Measurements from ENCODE around the gene GSTA4. TPM values are rescaled to one million over a fixed set of nuclear protein-coding genes. Genes with fewer than 3 reads are reported as not detected.

Gene GSTA4
- total and polyA plus RNA-seq, 11 donors, result 8.5 to 17.0 (median 12.0) TPM

DNA sequence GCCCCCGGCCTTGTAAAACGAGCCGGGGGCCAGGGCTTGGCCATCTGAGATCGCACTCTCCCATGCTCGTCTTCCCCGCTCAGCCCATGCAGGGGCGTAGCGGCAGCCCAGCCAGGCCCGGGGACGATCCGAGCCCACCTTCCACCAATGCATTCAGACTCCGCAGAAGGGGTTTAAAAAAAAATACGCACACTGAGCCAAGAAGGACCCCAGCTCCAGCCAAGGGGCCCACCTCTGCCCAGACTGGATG, 320 bp downstream of the GSTA4 start:
- peak overlapping the region; percentile 66 to 80 (median 74) for H3K4me3 ChIP-seq
- intact Hi-C loops (cut with DNase I), result loop anchor here in 5 of 10 donors (2.0 to 10.0 kb wide), 7 partner anchors 72 to 576 kb away; no protein-coding TSS in a partner anchor
- ATAC-seq, result peak; percentile 11 to 40 (median 32)
- peaks cover 0 to 16% (median 0%) of the 10 kb centered on the region in 9 donors for H3K36me3 ChIP-seq
- DNase-seq, result peak in 4 of 5 donors; percentile 28 to 47 (median 46)
- no peak for TF ChIP-seq POLR2A (IDR thresholded peaks at IDR 0.05)
- TF ChIP-seq, protein P1, sequence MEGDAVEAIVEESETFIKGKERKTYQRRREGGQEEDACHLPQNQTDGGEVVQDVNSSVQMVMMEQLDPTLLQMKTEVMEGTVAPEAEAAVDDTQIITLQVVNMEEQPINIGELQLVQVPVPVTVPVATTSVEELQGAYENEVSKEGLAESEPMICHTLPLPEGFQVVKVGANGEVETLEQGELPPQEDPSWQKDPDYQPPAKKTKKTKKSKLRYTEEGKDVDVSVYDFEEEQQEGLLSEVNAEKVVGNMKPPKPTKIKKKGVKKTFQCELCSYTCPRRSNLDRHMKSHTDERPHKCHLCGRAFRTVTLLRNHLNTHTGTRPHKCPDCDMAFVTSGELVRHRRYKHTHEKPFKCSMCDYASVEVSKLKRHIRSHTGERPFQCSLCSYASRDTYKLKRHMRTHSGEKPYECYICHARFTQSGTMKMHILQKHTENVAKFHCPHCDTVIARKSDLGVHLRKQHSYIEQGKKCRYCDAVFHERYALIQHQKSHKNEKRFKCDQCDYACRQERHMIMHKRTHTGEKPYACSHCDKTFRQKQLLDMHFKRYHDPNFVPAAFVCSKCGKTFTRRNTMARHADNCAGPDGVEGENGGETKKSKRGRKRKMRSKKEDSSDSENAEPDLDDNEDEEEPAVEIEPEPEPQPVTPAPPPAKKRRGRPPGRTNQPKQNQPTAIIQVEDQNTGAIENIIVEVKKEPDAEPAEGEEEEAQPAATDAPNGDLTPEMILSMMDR (IDR thresholded peaks at IDR 0.05), result no peak
- H3K27me3 ChIP-seq, result no peaks in the 10 kb centered on the region
- H3K27ac ChIP-seq, result peak overlapping the region; percentile 87 to 98 (median 92)
- no peaks in the 10 kb centered on the region for H3K9me3 ChIP-seq
- H3K4me1 ChIP-seq, result peaks cover 0 to 25% (median 15%) of the 10 kb centered on the region in 12 donors
- 0 to 4% (median 1%) methylated on average over 6 to 13 of the region's 13 CpGs for WGBS, 4 donors

DNA sequence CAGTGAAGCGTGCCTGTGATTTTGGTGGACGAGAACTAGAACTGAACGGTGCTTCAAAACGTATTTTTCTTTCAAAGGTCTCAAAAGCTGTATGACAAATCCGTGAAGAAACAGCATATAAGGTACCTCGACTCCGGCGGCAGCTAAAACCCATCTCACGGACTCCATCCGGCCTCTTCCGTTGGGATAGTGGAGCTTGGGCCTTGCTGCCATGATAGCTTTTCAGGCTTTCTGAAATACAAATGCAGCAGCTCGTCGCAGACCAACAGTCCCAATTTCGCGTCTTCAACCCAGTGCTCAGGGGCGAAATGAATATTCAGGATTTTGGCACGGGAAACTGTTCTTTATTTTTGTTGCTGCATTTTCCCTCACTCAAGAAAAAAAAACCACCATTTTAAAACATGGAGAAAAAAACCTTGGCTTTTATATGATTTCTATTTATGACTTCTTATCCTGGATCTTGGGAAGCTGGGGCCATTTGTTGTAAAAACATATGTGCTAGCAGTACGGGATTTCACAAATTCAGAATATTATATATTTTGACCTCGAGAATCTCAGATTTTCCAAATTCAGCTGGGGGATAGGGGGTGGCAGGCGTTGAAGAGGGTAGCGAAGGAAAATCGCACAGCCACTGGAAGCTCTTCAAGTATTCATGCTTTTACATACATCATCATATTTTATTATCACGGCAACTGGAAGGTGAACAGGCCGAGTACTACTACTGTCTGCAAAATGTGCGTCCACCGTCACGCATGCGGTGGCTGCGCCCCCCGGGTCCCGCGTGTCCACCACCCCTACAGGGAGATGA, 849 bp downstream of the GSTA4 start:
- peak overlapping the region; percentile 87 to 98 (median 92) for H3K27ac ChIP-seq
- 3 to 7% (median 5%) methylated on average over 30 to 32 of the region's 32 CpGs for WGBS, 4 donors
- peak overlapping the region; percentile 66 to 80 (median 74) for H3K4me3 ChIP-seq
- H3K9me3 ChIP-seq, result no peaks in the 10 kb centered on the region
- no peaks in the 10 kb centered on the region for H3K27me3 ChIP-seq
- DNase-seq (peak in 4 of 5 donors; percentile 29 to 69 (median 37)), ATAC-seq (peak in 1 of 4 donors; percentile 15)
- H3K4me1 ChIP-seq, result peaks cover 0 to 25% (median 15%) of the 10 kb centered on the region in 12 donors
- intact Hi-C loops (cut with DNase I), result loop anchor here in 5 of 10 donors (2.0 to 10.0 kb wide), 6 partner anchors 73 to 575 kb away; no protein-coding TSS in a partner anchor
- H3K36me3 ChIP-seq, result peaks cover 0 to 19% (median 0%) of the 10 kb centered on the region in 9 donors
- TF ChIP-seq, protein P1 (IDR thresholded peaks at IDR 0.05), result no peak
- TF ChIP-seq POLR2A (IDR thresholded peaks at IDR 0.05), result no peak

DNA sequence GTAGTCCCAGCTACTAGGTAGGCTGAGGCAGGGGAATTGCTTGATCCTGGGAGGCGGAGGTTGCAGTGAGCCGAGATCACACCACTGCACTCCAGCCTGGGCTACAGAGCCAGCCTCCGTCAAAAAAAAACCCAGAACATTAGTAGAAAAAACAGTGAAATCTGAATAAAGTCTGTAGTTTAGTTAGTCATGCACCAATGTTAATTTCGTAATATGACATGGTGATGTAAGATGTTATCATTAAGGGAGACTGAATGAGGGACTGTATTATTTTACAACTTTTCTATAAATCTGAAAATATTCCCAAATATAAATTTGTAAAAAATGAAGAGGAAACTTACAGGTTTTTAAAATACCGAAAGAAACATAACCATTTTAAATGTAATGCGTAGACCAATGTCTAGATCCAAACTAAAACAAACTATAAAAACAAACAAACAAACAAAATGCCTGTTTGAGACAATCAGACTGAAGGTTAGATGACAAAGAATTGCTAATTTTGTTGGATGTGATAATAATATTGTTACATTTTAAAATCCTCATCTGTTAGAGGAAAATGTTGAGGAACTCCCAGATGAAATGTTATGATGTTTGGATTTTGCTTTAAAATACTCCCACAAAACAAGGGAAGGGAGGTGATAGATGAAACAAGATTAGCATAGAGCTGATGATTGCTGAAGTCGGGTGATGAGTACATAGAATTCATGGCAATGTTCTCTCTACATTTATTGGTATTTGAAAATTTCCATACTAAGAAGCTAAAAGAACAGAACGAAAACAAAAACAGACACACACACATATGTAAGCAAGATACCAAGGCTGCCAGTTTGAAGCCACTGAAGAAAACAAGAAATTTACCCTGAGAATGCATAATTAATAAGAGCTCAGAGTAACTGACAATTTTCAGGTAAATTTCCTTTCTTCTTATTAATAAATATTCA, 1.8 kb downstream of the GSTA4 start:
- intact Hi-C loops (cut with DNase I), result loop anchor here in 4 of 10 donors (10.0 kb wide), 4 partner anchors 108 to 492 kb away; no protein-coding TSS in a partner anchor
- DNase-seq (no peak), ATAC-seq (no peak)
- Histone ChIP-seq H3K27ac (peak overlapping the region; percentile 87 to 98 (median 92)), H3K9me3 (no peaks in the 10 kb centered on the region), H3K27me3 (no peaks in the 10 kb centered on the region), H3K4me1 (peaks cover 0 to 25% (median 15%) of the 10 kb centered on the region in 12 donors), H3K36me3 (peaks cover 0 to 23% (median 0%) of the 10 kb centered on the region in 9 donors), H3K4me3 (peak overlapping the region in 11 of 12 donors; percentile 66 to 80 (median 74))
- no peak for TF ChIP-seq POLR2A (IDR thresholded peaks at IDR 0.05)
- TF ChIP-seq, protein P1 (IDR thresholded peaks at IDR 0.05), result no peak
- 65 to 75% (median 70%) methylated on average over 8 of the region's 8 CpGs for WGBS, 4 donors

All from heart left ventricle (tissue), 16 donors.